ENCODE results near the gene ALG13.

- TF ChIP-seq CTCF (conservative IDR thresholded peaks at IDR 0.05; ENCODE audit: low read length) (no peak), EZH2phosphoT487 (IDR thresholded peaks at IDR 0.05; ENCODE audit: borderline replicate concordance, low read depth, low read length) (no peak)
Measured at GRCh38 chrX:111662292-111662691, 18.7 kb upstream of the ALG13 start.
